Suprapubic skin (tissue), 4 donors: ENCODE results near the gene POLR1H.

Experiments used
- EP300 ChIP-seq: sonication (generic); formaldehyde crosslinking; IDR thresholded peaks from one replicate; pipeline ENCODE4 v1.6.1; 2017; ENCODE audit warnings: antibody characterized with exemption
- POLR2AphosphoS5 ChIP-seq, 3 donors: sonication (generic); formaldehyde crosslinking; IDR thresholded peaks; one replicate each; pipeline ENCODE4 v1.6.1; 2017; ENCODE audit warnings: antibody characterized with exemption in 3 of 3

DNA sequence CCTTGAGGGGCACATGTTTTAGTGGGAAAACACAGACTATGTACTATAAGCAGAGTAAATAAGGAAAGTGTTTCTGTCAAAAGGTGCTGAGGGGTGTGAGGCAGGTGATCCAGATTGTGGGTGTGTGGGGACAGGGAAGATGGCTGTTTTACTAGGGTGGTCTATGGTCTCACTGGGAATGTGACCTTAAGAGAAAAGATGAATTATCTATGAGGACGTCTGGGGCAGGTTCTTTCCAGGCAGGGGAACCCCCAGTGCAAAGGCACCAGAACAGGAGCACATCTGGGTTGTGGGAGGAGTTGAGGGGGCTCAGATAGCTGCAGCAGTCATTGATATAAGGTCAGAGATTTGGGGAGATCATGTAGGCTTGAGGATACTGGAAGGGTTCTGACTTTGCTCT lies 18.2 kb upstream of the POLR1H start:
- TF ChIP-seq EP300 (no peak), POLR2AphosphoS5 (IDR thresholded peaks at IDR 0.05) (no peak)
